Urothelium cell line (cell line): ENCODE measurements around the gene LMTK3.
"Not testable (repeated sequence)": the region's sequence is repeated elsewhere in the genome, so short reads cannot be mapped to it uniquely, and the experiment has no call there.

Source experiments
- DNase-seq: peaks from one replicate; pipeline ENCODE4 v3.0.0; 2011; ENCODE audit warnings: low spot score, mixed read lengths
- FAIRE-seq: peaks from 2 replicates; lab custom pipeline; 2011; peaks lifted over from hg19 to GRCh38; lab: Jason Lieb, UNC

Gene LMTK3

DNA sequence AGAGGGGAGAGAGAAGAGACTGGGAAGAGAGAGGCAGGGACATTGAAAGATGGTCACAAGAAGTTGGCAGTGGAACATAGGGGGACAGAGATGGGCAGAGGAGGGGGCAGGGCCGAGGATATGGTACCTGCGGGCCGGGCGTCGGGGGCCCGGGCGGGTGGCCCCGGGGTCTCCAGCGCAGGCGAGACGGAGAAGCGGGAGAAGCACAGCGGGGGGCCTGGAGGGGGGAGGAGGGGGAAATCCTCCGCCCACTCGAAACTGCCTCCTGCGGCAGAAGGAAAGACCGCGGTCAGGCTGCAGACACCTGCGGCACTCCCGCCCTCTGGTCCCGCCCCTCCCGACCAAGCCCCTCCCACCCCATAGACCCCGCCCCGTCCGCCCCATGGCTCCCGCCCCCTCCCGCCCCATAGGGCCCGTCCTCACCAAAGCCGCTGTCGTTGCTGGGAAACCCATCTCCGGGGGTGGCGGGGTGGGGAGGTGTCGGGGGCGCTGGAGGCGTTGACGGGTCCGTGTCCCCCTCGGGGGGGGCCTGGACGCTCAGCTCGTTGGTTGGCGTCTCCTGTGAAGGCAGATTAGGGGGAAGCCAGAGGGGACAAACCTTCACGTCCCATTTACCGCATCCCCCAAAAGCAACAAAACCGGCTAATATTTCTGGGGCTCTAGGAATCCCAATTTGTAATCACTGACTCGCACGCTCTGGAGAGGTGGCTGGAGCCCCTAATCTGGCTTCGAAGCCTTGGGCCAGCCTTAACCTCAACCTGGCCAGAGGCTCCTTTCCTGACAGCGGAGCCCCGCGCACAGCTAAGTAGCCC is 20.4 kb downstream of the LMTK3 start:
- DNase-seq (peak; percentile 82), FAIRE-seq (no peak)

DNA sequence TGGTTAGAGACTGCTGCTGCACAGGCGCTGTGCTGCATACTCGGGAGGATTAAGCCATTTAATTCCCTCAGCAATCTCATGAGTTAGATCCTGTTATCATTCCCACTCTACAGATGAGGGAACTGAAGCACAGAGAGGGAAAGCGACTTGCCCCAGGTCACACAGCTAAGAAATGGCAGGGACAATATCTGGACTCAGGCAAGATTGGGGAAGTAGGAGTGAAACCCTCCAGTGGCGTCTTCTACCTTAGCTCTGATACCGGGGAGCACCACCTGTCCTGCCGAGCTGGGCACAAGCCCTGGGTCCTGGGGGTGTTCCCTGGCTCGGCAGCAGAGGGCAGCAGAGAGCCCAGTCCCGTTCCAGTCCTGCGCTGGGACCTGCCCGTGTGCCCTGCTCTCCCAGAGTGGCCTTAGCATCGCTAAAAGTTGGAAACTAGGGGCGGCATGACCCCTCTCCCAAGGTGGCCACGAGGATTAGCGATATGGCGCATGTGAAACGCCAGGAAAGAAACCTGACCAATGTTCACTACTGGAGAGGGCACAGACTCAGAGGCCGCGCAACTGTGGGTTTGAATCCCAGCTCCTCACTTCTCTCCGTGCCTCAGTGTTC is 21.9 kb downstream of the LMTK3 start:
- FAIRE-seq: no peak
- peak; percentile 80 for DNase-seq

DNA sequence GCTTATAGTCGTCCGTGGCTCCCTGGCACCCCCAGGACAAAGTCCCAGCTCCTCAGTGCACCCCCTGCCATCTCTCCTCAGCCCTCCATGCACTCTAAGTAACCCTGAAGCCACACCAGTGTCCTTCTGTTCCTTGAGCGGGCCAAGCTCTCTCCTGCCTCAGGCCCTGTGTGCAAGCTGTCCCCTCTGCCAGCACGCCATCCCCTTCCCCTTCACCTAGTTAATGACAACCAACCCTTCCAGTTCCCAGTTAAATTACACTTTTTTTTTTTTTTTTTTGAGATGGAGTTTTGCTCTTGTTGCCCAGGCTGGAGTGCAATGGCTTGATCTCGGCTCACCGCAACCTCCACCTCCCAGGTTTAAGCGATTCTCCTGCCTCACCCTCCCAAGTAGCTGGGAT is 23.2 kb downstream of the LMTK3 start:
- FAIRE-seq, DNase-seq: not testable (repeated sequence)

DNA sequence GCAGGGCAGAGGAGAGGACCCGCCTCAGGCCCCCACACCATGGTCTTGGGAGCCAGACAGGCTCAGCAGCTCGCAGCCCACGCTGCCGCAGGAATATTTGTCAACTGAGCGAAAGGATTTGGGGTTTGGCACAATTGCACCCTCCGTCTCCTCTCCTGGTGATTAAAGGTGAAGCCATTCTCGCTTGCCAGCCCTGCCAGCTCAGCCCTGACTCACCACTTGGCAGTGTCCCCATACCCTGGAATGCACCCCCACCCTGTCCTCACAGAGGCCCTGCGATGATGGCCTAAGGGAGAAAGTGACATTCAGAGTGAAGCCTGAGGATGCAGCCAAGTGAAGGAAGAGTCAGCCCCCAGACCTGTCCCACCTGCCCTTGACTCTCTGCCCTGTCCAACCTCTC is 23.7 kb downstream of the LMTK3 start:
- DNase-seq: peak; percentile 89
- FAIRE-seq: peak; percentile 81

GRCh38 chr19:48487544-48487943 is 24.1 kb downstream of the LMTK3 start:
- FAIRE-seq (no peak), DNase-seq (no peak)

- not testable (repeated sequence) for DNase-seq, FAIRE-seq
These were observed 24.9 kb downstream of the LMTK3 start for GRCh38 chr19:48486706-48487105.

- FAIRE-seq (no peak), DNase-seq (no peak)
These were observed 26.6 kb downstream of the LMTK3 start for GRCh38 chr19:48484931-48485612.

- DNase-seq: no peak
- no peak for FAIRE-seq
These were observed 27.3 kb downstream of the LMTK3 start for GRCh38 chr19:48484247-48484893.

GRCh38 chr19:48483301-48483700 is 28.3 kb downstream of the LMTK3 start:
- DNase-seq: no peak

DNA sequence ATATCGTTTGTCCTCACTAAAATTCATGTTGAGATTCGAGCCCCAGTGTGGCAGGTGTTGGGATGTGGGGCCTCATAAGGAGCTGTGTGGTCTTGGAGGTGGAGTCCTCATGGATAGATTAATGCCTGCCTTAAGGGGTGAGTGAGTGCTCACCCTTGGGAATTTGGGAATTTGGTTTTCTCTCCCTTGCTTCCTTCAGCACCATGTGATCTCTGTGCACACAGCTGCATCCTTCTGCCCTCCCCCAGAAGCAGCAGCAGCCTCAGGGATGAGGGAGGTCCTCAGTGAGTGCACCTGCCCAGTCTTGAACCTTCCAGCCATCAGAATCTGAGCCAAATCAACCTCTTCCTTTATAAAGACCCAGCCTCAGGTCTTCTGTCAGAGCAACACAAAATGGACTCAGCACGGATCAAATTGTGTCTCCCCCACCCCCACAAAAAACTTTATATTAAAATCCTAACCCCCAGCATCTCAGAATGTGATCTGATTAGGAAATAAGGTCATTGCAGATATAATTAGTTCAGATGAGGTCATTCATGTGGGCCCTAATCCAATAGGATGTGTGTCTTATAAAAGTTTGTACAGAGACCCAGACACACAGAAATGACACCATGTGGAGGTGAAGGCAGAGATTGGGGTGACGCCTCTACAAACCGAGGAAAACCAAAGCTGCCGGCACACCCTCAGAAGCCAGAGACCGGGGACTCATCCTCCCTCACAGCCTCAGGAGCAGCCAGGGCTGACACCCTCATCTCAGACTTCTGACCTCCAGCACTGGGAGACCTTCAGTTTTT is 29.6 kb downstream of the LMTK3 start:
- DNase-seq (peak; percentile 20), FAIRE-seq (no peak)

More at GRCh38 chr19:48483301-48483700, 28.3 kb downstream of the LMTK3 start:
- FAIRE-seq: no peak

DNA sequence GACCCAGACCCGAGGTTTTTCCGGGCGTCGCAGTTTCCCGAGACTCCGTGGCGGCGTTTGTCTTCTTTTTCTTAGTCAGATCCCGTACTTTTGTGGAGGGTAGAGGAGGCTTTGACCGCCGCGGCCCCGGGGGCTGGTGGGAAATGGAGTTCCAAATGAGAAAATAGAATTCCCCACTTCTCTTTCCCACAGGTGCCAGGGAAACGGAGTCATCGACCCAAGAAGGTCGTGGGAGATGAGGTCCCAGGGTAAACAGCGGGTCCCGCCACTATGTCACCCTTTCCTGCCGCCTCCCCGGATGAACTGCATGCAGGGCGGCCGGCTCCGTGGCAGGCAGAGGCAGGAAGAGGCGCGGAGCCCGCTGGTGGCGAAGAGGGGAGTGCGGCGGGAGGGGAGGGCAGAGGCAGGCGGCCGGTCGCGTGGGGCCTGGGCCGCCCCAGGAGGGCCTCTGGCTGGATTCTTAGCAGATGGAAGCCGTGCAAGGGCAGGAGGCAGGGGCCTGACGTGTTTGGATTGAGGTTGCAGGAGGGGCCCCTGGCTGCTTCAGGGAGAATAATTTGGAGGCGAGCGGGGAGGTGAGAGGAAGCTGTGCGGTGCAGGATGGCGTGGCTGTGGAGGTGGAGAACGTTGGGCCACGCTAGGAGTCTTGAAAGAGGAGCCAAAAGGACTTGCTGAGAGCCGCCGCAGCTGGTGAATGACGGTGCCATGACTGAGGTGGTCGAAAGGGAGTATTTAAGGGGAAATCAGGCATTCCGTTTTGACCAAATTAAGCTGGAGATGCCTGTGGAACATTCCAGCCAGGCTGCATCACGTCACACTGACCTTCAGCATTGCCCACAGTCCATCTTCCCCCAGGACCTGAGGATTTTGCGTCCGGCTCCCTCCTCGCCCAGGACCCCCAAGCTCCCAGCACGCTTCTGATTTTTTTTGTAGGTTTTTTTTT is 30.8 kb downstream of the LMTK3 start:
- DNase-seq (no peak), FAIRE-seq (no peak)

- FAIRE-seq (no peak), DNase-seq (no peak)
These were observed 31.5 kb downstream of the LMTK3 start for GRCh38 chr19:48480183-48480557.

DNA sequence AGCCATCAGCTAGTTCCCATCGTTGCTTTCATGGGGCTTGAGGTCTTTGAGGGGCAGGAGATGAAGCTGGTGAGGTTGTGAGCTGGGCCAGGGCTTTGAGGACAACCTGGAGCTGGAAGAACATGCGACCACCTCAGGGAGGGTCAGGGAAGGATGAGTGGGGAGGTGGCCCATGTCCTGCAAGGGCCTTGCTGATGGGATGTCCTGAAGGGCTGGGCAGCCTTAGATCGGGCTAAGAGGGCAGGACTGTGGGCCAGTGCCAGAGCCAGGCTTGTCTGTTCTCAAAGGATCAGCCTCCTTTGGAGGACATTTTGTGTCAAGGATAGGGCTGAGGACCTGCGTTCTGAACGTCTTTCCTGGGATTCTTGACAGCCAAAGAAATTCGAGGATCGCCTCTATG is 31.9 kb downstream of the LMTK3 start:
- DNase-seq: no peak
- no peak for FAIRE-seq

GRCh38 chr19:48478339-48479256 is 33.0 kb downstream of the LMTK3 start:
- DNase-seq (no peak), FAIRE-seq (no peak)

DNA sequence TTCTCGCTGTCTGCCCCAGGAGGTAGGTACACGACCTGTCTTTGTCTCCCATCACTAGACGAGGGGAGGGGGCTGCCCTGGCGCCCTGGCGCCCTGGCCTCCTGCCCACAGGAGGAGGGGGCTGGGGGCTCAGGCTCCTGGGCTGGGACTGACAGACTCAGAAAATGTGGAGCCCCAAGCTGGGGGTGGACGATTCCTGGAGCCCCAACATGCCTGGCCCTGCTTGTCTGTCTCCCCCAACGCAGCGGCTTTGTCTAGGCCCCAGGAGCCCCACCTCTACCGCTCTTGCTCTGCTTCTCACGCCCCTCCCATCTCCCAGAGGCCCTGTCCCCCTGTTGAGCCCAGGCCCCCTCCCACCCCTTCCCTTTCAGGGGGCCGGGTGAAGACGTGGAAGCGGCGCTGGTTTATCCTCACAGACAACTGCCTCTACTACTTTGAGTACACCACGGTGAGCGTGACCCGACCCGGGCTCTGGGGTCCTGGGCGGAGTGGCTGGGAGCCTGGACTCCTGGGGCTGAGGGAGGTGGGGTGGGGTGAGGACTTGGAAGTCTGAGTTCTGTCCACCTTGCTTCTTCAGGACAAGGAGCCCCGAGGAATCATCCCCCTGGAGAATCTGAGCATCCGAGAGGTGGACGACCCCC is 33.8 kb downstream of the LMTK3 start:
- DNase-seq (no peak), FAIRE-seq (no peak)

DNA sequence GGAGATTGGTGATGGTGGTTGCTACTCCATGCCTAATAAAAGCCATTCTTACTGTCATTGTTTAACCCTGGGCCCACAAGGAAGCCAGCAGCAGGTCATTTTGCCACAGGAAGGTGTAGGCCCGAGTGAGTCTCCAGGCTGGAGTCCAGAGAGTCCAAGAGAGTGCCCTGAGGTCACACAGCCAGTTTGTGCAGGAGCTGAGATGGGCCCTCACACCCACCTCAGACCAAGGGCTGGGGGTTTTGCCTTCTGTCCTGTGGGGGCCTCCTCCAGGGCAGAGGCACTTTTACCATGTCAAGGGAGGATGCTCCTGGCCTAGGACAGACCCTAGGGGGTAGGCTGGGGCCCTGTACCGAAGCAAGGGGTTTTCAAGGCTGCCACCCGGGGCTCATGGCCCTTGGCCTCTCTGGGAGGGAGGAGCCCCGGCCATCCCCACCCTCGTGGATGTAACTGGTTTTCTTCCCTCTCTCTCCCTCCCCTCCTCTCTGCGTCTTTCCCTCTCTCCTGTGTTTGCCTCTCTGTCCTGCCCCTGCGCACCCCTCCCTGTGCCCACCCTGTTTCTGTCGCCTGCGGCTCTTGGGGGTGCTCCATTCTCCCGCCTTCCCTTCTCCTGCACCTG is 34.5 kb downstream of the LMTK3 start:
- FAIRE-seq (no peak), DNase-seq (no peak)

GRCh38 chr19:48476176-48476575 is 35.5 kb downstream of the LMTK3 start:
- FAIRE-seq: no peak
- no peak for DNase-seq
